GM12873 (cell line): ENCODE data around the gene FAM200B.

ENCODE experiments used
- CTCF ChIP-seq: IDR thresholded peaks from 2 replicates; pipeline ENCODE4 v1.5.1; 2012; ENCODE audit warnings: low read depth, mild to moderate bottlenecking, moderate library complexity, low read length, control low read depth; ENCODE audit not compliant: insufficient read depth; ENCODE audit errors: missing control alignments

The FAM200B gene

GRCh38 chr4:15676899-15677298, 4.7 kb upstream of the FAM200B start:
- TF ChIP-seq CTCF: no peak

GRCh38 chr4:15677507-15677988, 4.1 kb upstream of the FAM200B start:
- no peak for TF ChIP-seq CTCF

GRCh38 chr4:15681067-15681371, 608 bp upstream of the FAM200B start:
- TF ChIP-seq CTCF: no peak

- no peak for TF ChIP-seq CTCF
Observed at GRCh38 chr4:15682242-15683142, 865 bp downstream of the FAM200B start.

GRCh38 chr4:15683143-15683495, 1.5 kb downstream of the FAM200B start:
- TF ChIP-seq CTCF: no peak

- TF ChIP-seq CTCF: no peak
Observed at GRCh38 chr4:15684498-15684897, 2.9 kb downstream of the FAM200B start.

- no peak for TF ChIP-seq CTCF
Observed at GRCh38 chr4:15688051-15688450, 6.4 kb downstream of the FAM200B start.
